ENCODE data around the gene NKX1-1. TPM values are rescaled to one million over a fixed set of nuclear protein-coding genes. Genes with fewer than 3 reads are reported as not detected.

NKX1-1 gene
- total RNA-seq, 1 experiment from 2014 or later: not detected

DNA sequence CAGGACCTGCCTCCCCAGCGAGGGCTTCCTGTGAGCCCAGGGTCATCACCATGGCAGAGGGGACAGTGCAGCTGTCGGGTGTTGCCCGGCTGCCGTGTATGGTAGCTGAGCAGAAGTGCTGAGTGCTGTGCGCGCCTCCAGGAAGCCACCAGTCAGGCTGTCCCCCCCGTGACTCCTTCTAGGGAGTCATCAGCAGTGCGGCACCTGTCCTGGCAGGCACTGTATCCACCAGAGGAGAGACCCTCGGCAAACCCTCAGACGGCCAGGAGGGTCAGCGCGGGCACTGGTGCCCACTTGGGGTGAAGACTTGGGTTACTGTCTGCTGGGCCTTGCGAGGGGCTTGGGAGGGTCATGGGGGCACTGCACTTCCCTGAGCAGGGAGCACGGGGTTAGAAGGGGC, 50.9 kb downstream of the NKX1-1 start:
- in situ Hi-C loops (cut with HindIII; ENCODE audit: low pct_unique_long_range_greater_than_20kb, low sequenced_read_pairs): no loop called here
- DNase-seq (ENCODE audit: low read depth): no peak

DNA sequence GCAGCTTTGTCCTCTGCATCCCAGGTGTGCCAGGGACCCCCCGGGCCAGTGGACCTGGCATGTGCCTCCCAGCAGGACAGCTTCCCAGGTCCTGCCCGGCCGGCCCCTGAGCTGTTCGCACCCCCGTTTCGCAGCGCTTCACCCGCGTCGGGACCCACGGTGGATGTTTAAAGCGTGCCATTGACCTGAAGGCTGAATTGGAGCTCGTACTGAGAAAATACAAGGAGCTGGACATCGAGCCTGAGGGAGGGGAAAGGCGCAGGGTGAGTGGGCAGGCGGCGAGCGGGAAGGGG, 51.3 kb downstream of the NKX1-1 start:
- no peak for DNase-seq (ENCODE audit: low read depth)
- in situ Hi-C loops (cut with HindIII; ENCODE audit: low pct_unique_long_range_greater_than_20kb, low sequenced_read_pairs): no loop called here

DNA sequence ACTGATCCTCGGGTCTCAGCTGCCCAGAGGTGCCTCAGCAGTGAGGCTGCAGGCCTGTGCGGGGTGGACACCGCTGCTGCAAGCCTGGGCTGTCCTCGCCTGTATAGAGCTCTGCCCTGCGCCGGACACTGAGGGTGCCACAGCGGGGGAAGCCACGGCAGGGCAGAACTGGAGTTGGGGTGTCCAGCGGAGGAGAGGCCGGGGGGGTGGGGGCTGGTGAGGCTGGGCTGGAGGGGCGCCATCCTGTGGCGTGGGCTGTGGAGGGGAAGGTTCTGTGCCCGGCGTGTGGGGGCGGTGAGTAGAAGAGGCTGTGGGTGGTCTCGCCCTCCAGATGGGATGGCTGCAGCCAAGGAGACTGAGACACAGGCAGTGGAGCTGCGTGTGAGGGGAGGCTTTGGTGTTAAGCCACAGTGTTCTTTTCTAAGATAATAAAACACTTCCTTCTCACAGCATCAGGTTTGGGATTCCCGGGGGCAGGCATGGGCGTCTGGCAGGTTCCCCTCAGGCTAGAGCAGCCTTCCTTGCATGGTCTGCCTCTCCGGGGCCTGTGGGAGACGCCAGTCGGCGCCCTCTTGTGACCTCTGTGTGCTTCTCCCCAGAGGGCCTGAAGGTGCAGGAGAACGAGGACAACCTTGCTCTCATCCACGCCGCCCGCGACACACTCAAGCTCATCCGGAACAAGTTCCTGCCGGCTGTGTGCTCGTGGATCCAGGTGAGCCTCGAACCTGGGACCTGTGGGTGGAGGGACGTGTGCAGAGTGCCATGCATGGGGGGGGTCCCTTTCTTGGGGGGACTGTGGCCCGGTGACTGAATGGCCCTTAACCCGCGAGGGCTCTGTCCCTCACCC, 51.9 kb downstream of the NKX1-1 start:
- in situ Hi-C loops (cut with HindIII; ENCODE audit: low pct_unique_long_range_greater_than_20kb, low sequenced_read_pairs): no loop called here
- no peak for DNase-seq (ENCODE audit: low read depth)

DNA sequence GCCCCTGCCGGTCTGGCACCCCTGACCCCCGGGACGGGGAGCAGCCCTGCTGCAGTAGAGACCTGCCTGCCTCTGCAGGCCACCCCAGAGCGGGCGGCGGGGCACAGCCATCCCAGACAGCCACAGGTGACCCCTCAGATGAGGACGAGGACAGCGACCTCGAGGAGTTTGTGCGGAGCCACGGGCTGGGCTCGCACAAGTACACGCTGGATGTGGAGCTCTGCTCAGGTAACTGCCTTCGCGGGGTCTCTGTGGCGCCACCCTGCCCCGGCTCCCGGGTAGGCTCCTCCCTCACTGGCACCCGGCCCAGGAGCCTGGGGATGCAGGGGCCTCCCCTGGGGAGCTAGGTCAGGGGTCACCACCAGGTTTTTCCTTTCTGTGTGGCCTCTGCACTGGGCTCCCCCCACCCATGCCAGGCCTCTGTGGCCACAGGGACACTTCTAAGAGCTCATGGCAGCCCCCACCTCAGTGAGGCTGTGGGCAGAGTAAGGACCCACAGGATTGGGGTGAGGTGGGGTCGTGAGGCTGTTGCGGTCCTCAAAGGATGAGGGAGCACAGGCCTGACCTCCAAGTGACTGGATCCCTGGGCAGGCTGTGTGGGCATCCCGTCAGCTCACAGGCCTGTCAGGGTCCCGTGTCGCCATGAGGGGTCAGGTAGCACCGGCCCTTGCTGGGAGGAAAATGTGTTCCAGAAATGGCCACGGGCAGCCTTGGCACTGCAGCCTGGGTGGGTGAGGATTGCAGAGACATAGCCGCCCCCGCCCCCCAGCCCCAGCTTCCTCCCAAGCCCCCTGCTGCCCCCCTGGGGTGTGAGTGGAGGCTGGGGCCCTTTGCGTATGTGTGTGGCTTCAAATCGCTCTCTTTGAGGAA, 52.8 kb downstream of the NKX1-1 start:
- no peak for DNase-seq (ENCODE audit: low read depth)
- in situ Hi-C loops (cut with HindIII; ENCODE audit: low pct_unique_long_range_greater_than_20kb, low sequenced_read_pairs): no loop called here

Other genes with a start within 250 kb of the NKX1-1 start
- gene SPON2, start 233.9 kb downstream of the NKX1-1 start, total RNA-seq (2014; rRNA removed; shearing (Covaris generic); ENCODE audit: low replicate concordance): 0.88 TPM in 1 of 2 replicates, not detected in the other
- 178 and 190 TPM in 2 replicates for gene CTBP1, start 157.3 kb downstream of the NKX1-1 start, total RNA-seq (2014; rRNA removed; shearing (Covaris generic); ENCODE audit: low replicate concordance)
- gene MAEA, start 116.6 kb downstream of the NKX1-1 start, total RNA-seq (2014; rRNA removed; shearing (Covaris generic); ENCODE audit: low replicate concordance): 19.1 and 29.2 TPM in 2 replicates
- 8.9 and 9.1 TPM in 2 replicates for gene UVSSA, start 59.2 kb downstream of the NKX1-1 start, total RNA-seq (2014; rRNA removed; shearing (Covaris generic); ENCODE audit: low replicate concordance)